ENCODE data around the gene SBF1.

SBF1 gene

GRCh38 chr22:50467341-50467740, 7.5 kb downstream of the SBF1 start:
- DNase-seq, result no peak

- DNase-seq, result no peak
These were observed 9.5 kb downstream of the SBF1 start for GRCh38 chr22:50465066-50465930.

- DNase-seq, result no peak
These were observed 10.4 kb downstream of the SBF1 start for GRCh38 chr22:50464451-50464850.

- DNase-seq, result no peak
These were observed 11.5 kb downstream of the SBF1 start for GRCh38 chr22:50463188-50463900.

- DNase-seq, result no peak
These were observed 12.8 kb downstream of the SBF1 start for GRCh38 chr22:50461979-50462540.

GRCh38 chr22:50461536-50461935, 13.3 kb downstream of the SBF1 start:
- DNase-seq, result no peak

- no peak for DNase-seq
These were observed 13.9 kb downstream of the SBF1 start for GRCh38 chr22:50460938-50461337.

- no peak for DNase-seq
These were observed 15.2 kb downstream of the SBF1 start for GRCh38 chr22:50459496-50460140.

- no peak for DNase-seq
These were observed 15.8 kb downstream of the SBF1 start for GRCh38 chr22:50459016-50459415.

- DNase-seq, result no peak
These were observed 18.2 kb downstream of the SBF1 start for GRCh38 chr22:50456466-50457234.

- DNase-seq, result no peak
These were observed 18.8 kb downstream of the SBF1 start for GRCh38 chr22:50456026-50456425.

GRCh38 chr22:50455201-50455600, 19.6 kb downstream of the SBF1 start:
- no peak for DNase-seq

GRCh38 chr22:50454556-50455075, 20.2 kb downstream of the SBF1 start:
- DNase-seq, result no peak

- DNase-seq, result no peak
These were observed 22.2 kb downstream of the SBF1 start for GRCh38 chr22:50452649-50453048.

- DNase-seq, result no peak
These were observed 27.0 kb downstream of the SBF1 start for GRCh38 chr22:50447576-50448551.

GRCh38 chr22:50446708-50447575, 27.9 kb downstream of the SBF1 start:
- no peak for DNase-seq

GRCh38 chr22:50445880-50446707, 28.7 kb downstream of the SBF1 start:
- DNase-seq, result no peak

- no peak for DNase-seq
These were observed 29.6 kb downstream of the SBF1 start for GRCh38 chr22:50445071-50445879.
